ENCODE measurements around the gene ZFYVE27.

DNA sequence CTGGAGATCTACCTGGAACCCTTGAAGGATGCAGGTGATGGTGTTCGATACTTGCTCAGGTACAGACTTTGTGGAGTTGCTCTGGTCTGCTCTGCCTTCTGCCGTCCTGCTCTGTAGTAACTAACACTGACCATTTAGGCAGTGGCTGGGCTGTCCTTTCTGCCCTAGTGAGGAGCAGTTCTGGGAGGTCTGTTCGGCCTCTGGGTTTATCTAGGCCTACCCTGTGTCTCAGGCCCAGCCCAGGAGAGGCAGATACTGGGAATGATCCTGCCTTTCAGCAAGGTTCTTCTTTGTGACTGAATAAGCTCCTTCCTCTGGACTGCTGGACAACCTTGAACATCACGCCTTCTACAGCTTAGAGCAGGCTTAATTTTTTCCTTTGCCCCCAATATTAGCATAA is 1.7 kb downstream of the ZFYVE27 start:
- TF ChIP-seq, protein P1, sequence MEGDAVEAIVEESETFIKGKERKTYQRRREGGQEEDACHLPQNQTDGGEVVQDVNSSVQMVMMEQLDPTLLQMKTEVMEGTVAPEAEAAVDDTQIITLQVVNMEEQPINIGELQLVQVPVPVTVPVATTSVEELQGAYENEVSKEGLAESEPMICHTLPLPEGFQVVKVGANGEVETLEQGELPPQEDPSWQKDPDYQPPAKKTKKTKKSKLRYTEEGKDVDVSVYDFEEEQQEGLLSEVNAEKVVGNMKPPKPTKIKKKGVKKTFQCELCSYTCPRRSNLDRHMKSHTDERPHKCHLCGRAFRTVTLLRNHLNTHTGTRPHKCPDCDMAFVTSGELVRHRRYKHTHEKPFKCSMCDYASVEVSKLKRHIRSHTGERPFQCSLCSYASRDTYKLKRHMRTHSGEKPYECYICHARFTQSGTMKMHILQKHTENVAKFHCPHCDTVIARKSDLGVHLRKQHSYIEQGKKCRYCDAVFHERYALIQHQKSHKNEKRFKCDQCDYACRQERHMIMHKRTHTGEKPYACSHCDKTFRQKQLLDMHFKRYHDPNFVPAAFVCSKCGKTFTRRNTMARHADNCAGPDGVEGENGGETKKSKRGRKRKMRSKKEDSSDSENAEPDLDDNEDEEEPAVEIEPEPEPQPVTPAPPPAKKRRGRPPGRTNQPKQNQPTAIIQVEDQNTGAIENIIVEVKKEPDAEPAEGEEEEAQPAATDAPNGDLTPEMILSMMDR (IDR thresholded peaks at IDR 0.05): no peak
- TF ChIP-seq EZH2 (IDR thresholded peaks at IDR 0.05) (no peak), EZH2phosphoT487 (IDR thresholded peaks at IDR 0.05) (no peak)

Measured in neural progenitor cell (in vitro differentiated cells).